IMR-90 (cell line): Measurements from ENCODE around the gene RUNX2. TPM values are rescaled to one million over a fixed set of nuclear protein-coding genes. Genes with fewer than 3 reads are reported as not detected.
A peak's percentile ranks its signal among the peaks of the same experiment; 100 is the strongest.

Experiments
- ATAC-seq: fragments of 200-7000 bp; cut with Tn5 transposase; 2 replicates; pipeline ENCODE4 v1.9.1; 2020; ENCODE audit warnings: low read depth, mild to moderate bottlenecking, moderate library complexity
- BruUV-seq: library from RNA; stranded (reverse); fragments of 400-500 nt; replicated peaks from 2 replicates; lab custom pipeline; 2021; lab: Mats Ljungman, UMichigan
- CTCF ChIA-PET: fragments of 300-600 bp; formaldehyde crosslinking; extraction: SDS; loops from one replicate; lab custom pipeline; 2021; ENCODE audit warnings: antibody characterized with exemption; lab: Yijun Ruan, JAX
- POLR2A ChIA-PET: fragments of 300-600 bp; sonication (Branson Sonifier 250); formaldehyde crosslinking; loops from one replicate; lab custom pipeline; 2022; ENCODE audit warnings: antibody characterized with exemption; ENCODE audit not compliant: unreplicated experiment; lab: Charles Lee
- DNase-seq: peaks from one replicate; pipeline ENCODE4 v3.0.0; 2013
- H2AFZ ChIP-seq: replicated peaks from 2 replicates; pipeline ENCODE3; 2013; ENCODE audit warnings: low read length, mild to moderate bottlenecking; ENCODE audit not compliant: poor library complexity
- H2AK5ac ChIP-seq: 2 replicates; pipeline ENCODE4 v1.6.1; 2013; ENCODE audit warnings: low read depth, low read length, inconsistent platforms
- H2AK9ac ChIP-seq: replicated peaks from 2 replicates; pipeline ENCODE3; 2013; ENCODE audit warnings: mild to moderate bottlenecking, low read depth, low read length, moderate library complexity; ENCODE audit not compliant: poor library complexity
- H2BK120ac ChIP-seq: 2 replicates; pipeline ENCODE4 v1.6.1; 2013; ENCODE audit warnings: low read depth, low read length, inconsistent platforms
- H2BK15ac ChIP-seq: 3 replicates; pipeline ENCODE4 v1.6.1; 2013; ENCODE audit warnings: low read depth, low read length, inconsistent platforms
- H2BK20ac ChIP-seq: 2 replicates; pipeline ENCODE4 v1.6.1; 2013; ENCODE audit warnings: low read depth, mild to moderate bottlenecking, inconsistent platforms, low read length, moderate library complexity
- H2BK5ac ChIP-seq: 2 replicates; pipeline ENCODE4 v1.6.1; 2013; ENCODE audit warnings: mild to moderate bottlenecking, low read depth, low read length, inconsistent platforms; ENCODE audit not compliant: poor library complexity, severe bottlenecking
- H3K14ac ChIP-seq: replicated peaks from 2 replicates; pipeline ENCODE4 v1.6.1; 2013; ENCODE audit warnings: low read depth, low read length, inconsistent platforms
- H3K18ac ChIP-seq: 2 replicates; pipeline ENCODE4 v1.6.1; 2013; ENCODE audit warnings: low read depth, low read length, control low read depth
- H3K23ac ChIP-seq: 2 replicates; pipeline ENCODE4 v1.6.1; 2013; ENCODE audit warnings: low read depth, low read length, inconsistent platforms
- H3K27ac ChIP-seq: 2 replicates; pipeline ENCODE4 v1.5.1; 2013; ENCODE audit warnings: mild to moderate bottlenecking, control low read depth, low read length; ENCODE audit not compliant: insufficient read depth
- H3K27me3 ChIP-seq: 2 replicates; pipeline ENCODE4 v1.6.1; 2013; ENCODE audit warnings: low read length; ENCODE audit not compliant: control insufficient read depth, insufficient read depth
- H3K36me3 ChIP-seq: 2 replicates; pipeline ENCODE4 v1.6.1; 2013; ENCODE audit warnings: low read length, mixed read lengths; ENCODE audit not compliant: control insufficient read depth, insufficient read depth
- H3K4ac ChIP-seq: 2 replicates; pipeline ENCODE4 v1.6.1; 2013; ENCODE audit warnings: low read depth, low read length, inconsistent platforms
- H3K4me1 ChIP-seq: 2 replicates; pipeline ENCODE4 v1.6.1; 2013; ENCODE audit warnings: low read length, mixed read lengths; ENCODE audit not compliant: control insufficient read depth, insufficient read depth
- H3K4me2 ChIP-seq: 2 replicates; pipeline ENCODE4 v1.6.1; 2013; ENCODE audit warnings: low read depth, mild to moderate bottlenecking, control low read depth, low read length, moderate library complexity
- H3K4me3 ChIP-seq: 2 replicates; pipeline ENCODE4 v1.5.1; 2013; ENCODE audit warnings: low read depth, mild to moderate bottlenecking, control low read depth, low read length, moderate library complexity; ENCODE audit not compliant: insufficient read depth
- H3K56ac ChIP-seq: 2 replicates; pipeline ENCODE4 v1.6.1; 2013; ENCODE audit warnings: low read length, inconsistent platforms; ENCODE audit not compliant: insufficient read depth; ENCODE audit errors: extremely low read depth
- H3K79me1 ChIP-seq, 2 experiments: 2 replicates each; pipeline ENCODE4 v1.6.1; 2013; ENCODE audit warnings: low read length in 2 of 2, inconsistent platforms in 1 of 2, low read depth in 1 of 2
- H3K9ac ChIP-seq: 2 replicates; pipeline ENCODE4 v1.6.1; 2013; ENCODE audit warnings: low read depth, low read length, control low read depth
- H3K9me1 ChIP-seq: 2 replicates; pipeline ENCODE4 v1.6.1; 2013; ENCODE audit warnings: low read length, inconsistent platforms; ENCODE audit not compliant: insufficient read depth
- H3K9me3 ChIP-seq: 2 replicates; pipeline ENCODE4 v1.6.1; 2013; ENCODE audit warnings: low read length; ENCODE audit not compliant: control insufficient read depth, insufficient read depth
- H4K20me1 ChIP-seq: 2 replicates; pipeline ENCODE4 v1.6.1; 2013; ENCODE audit warnings: low read length, inconsistent platforms; ENCODE audit not compliant: insufficient read depth
- H4K5ac ChIP-seq: 2 replicates; pipeline ENCODE4 v1.6.1; 2013; ENCODE audit warnings: mild to moderate bottlenecking, low read depth, low read length, control low read depth
- H4K8ac ChIP-seq, 2 experiments: 2 replicates each; pipeline ENCODE4 v1.6.1; 2013; ENCODE audit warnings: low read depth in 2 of 2, low read length in 2 of 2, control low read depth in 1 of 2, inconsistent platforms in 1 of 2
- H4K91ac ChIP-seq: 2 replicates; pipeline ENCODE4 v1.6.1; 2013; ENCODE audit warnings: low read depth, low read length, inconsistent platforms; ENCODE audit not compliant: insufficient read depth
- BHLHE40 ChIP-seq: fragments of 150-350 bp; IDR thresholded peaks from 2 replicates; pipeline ENCODE4 v1.6.1; 2016; ENCODE audit warnings: mild to moderate bottlenecking, low read depth, low read length
- CEBPB ChIP-seq: IDR thresholded peaks from 2 replicates; pipeline ENCODE4 v1.6.1; 2012; ENCODE audit warnings: low read depth, low read length, improper control_type of control experiment
- CHD1 ChIP-seq: IDR thresholded peaks from 2 replicates; pipeline ENCODE4 v1.6.1; 2012; ENCODE audit warnings: low read depth, low read length, improper control_type of control experiment
- FOS ChIP-seq: fragments of 150-350 bp; IDR thresholded peaks from 2 replicates; pipeline ENCODE4 v1.6.1; 2016; ENCODE audit warnings: low read depth, low read length
- MAFK ChIP-seq: IDR thresholded peaks from 2 replicates; pipeline ENCODE4 v1.6.1; 2012; ENCODE audit warnings: low read depth, low read length, improper control_type of control experiment
- MAZ ChIP-seq: IDR thresholded peaks from 2 replicates; pipeline ENCODE4 v1.6.1; 2012; ENCODE audit warnings: low read depth, mild to moderate bottlenecking, low read length, improper control_type of control experiment, moderate library complexity, borderline replicate concordance
- MXI1 ChIP-seq: IDR thresholded peaks from 2 replicates; pipeline ENCODE4 v1.6.1; 2012; ENCODE audit warnings: low read depth, mild to moderate bottlenecking, low read length, moderate library complexity, borderline replicate concordance
- NFE2L2 ChIP-seq: fragments of 150-350 bp; IDR thresholded peaks from 2 replicates; pipeline ENCODE4 v1.6.1; 2016; ENCODE audit warnings: low read depth, mild to moderate bottlenecking, low read length
- POLR2A ChIP-seq: IDR thresholded peaks from 2 replicates; pipeline ENCODE4 v1.6.1; 2012; ENCODE audit warnings: mild to moderate bottlenecking, low read depth, low read length
- RAD21 ChIP-seq: IDR thresholded peaks from 2 replicates; pipeline ENCODE4 v1.6.1; 2012; ENCODE audit warnings: low read length, improper control_type of control experiment
- RCOR1 ChIP-seq: IDR thresholded peaks from 2 replicates; pipeline ENCODE4 v1.6.1; 2012; ENCODE audit warnings: mild to moderate bottlenecking, low read length, improper control_type of control experiment; ENCODE audit not compliant: insufficient replicate concordance
- RFX5 ChIP-seq: IDR thresholded peaks from 2 replicates; pipeline ENCODE4 v1.8.0; 2012; ENCODE audit warnings: low read depth, mild to moderate bottlenecking, low read length, moderate library complexity
- SMC3 ChIP-seq: fragments of 150-350 bp; IDR thresholded peaks from 2 replicates; pipeline ENCODE4 v1.6.1; 2016; ENCODE audit warnings: low read depth, mild to moderate bottlenecking, antibody characterized with exemption, low read length, moderate library complexity
- WGBS, 2 experiments: methylation state at CpG; one replicate each; pipeline versions ENCODE4 v1.1.5 to v1.1.7; 2013; ENCODE audit warnings: missing lambda C conversion rate in 2 of 2; ENCODE audit not compliant: insufficient read length in 1 of 2; ENCODE audit errors: extremely low coverage in 2 of 2; 5-methylcytosine and 5-hydroxymethylcytosine counted together
- dilution Hi-C: fragments of 300-500 bp; cut with HindIII; formaldehyde crosslinking; loops from one replicate; pipeline ENCODE4 v1.14.3; 2018; ENCODE audit warnings: low sequenced_read_pairs; ENCODE audit not compliant: unreplicated experiment
- in situ Hi-C: fragments of 300-500 bp; cut with MboI; formaldehyde crosslinking; loops from 3 replicates; pipeline ENCODE4 v1.14.3; 2019; ENCODE audit warnings: low sequenced_read_pairs, inconsistent platforms, mixed read lengths
- intact Hi-C: fragments of 100-400 bp; cut with micrococcal nuclease; formaldehyde crosslinking; loops from 2 replicates; pipeline ENCODE4 v1.10.0; 2022
- polyA plus RNA-seq, 3 experiments: library from polyadenylated mRNA; depleted of rRNA; stranded (reverse); fragments of >200 nt; gene quantifications; 2 replicates each; pipeline ENCODE4 v1.2.3, GENCODE V29; 2012; ENCODE audit warnings: low replicate concordance in 1 of 3
- total RNA-seq: library from RNA; depleted of rRNA; stranded (reverse); fragments of >200 nt; gene quantifications from 2 replicates; pipeline ENCODE4 v1.2.3, GENCODE V29; 2012
- TF ChIP-seq, protein P1 (sequence below): conservative IDR thresholded peaks from 2 replicates; pipeline ENCODE4 v1.5.1; 2012; ENCODE audit warnings: mild to moderate bottlenecking, low read depth, low read length, improper control_type of control experiment
- TF ChIP-seq, protein P2 (sequence below): fragments of 150-350 bp; IDR thresholded peaks from 2 replicates; pipeline ENCODE4 v1.6.1; 2017; ENCODE audit warnings: mild to moderate bottlenecking, antibody characterized with exemption, low read length, low read depth
- TF ChIP-seq, protein P3 (sequence below): fragments of 150-350 bp; IDR thresholded peaks from 2 replicates; pipeline ENCODE4 v1.6.1; 2016; ENCODE audit warnings: low read depth, mild to moderate bottlenecking, low read length, moderate library complexity, borderline replicate concordance

The RUNX2 gene
- total and polyA plus RNA-seq, 2 of the 4 experiments (the other 2 are of a cell fraction): 2.3 to 4.7 TPM

DNA sequence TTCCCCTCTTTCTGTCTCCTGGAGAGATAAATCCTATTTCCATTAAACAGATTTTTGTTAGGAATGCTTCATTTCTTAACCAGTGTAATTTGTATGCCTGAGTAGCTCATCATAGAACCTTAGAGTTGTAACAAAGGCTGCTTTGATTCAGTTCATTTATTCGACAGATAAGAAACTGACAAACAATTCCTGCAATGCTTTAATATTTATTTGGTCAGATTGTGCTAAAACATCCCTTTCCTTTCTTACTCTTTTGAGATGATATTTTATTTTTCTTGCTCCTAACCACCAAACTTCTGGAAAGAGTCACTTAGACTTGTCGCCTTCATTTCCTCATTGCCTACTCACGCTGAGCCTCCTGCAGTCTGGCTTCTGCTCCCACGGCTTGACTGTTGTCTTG, 138.6 kb downstream of the RUNX2 start:
- in situ Hi-C loops: no loop called here
- Histone ChIP-seq H3K4ac (peak overlapping the region; percentile 45; the same call in 1 of the 2 replicates), H4K91ac (no peak overlapping the region; the same call in 1 of the 2 replicates), H3K36me3 (peaks cover 2% of the 10 kb centered on the region; the same call in 1 of the 2 replicates), H3K79me1 (peaks cover 9 to 26% of the 10 kb centered on the region in 2 experiments; a peak in 3 of 4 replicates), H4K5ac (no peak overlapping the region), H3K4me1 (peaks cover 3% of the 10 kb centered on the region), H2AK5ac (no peak overlapping the region), H3K56ac (no peak overlapping the region), H3K9ac (no peak overlapping the region), H4K8ac (no peak overlapping the region), H3K9me1 (peaks cover 6% of the 10 kb centered on the region), H3K4me2 (no peak overlapping the region), H4K20me1 (no peaks in the 10 kb centered on the region), H2BK15ac (no peak overlapping the region), H3K4me3 (no peak overlapping the region), H2BK5ac (no peak overlapping the region), H3K23ac (no peak overlapping the region), H3K27me3 (no peaks in the 10 kb centered on the region), H2AK9ac (no peak overlapping the region), H3K18ac (no peak overlapping the region), H2BK20ac (no peak overlapping the region), H3K27ac (no peak overlapping the region), H3K14ac (no peak overlapping the region), H3K9me3 (no peaks in the 10 kb centered on the region), H2BK120ac (no peak overlapping the region), H2AFZ (no peak overlapping the region)
- no CpG with 5 or more reads among the region's 4 CpGs for WGBS, 2 experiments
- TF ChIP-seq MAFK (no peak), MXI1 (no peak), BHLHE40 (no peak), FOS (no peak), POLR2A (no peak), SMC3 (no peak), RAD21 (no peak), RFX5 (no peak), CEBPB (no peak), RCOR1 (no peak), CHD1 (no peak), MAZ (no peak), NFE2L2 (no peak)
- TF ChIP-seq, protein P1, sequence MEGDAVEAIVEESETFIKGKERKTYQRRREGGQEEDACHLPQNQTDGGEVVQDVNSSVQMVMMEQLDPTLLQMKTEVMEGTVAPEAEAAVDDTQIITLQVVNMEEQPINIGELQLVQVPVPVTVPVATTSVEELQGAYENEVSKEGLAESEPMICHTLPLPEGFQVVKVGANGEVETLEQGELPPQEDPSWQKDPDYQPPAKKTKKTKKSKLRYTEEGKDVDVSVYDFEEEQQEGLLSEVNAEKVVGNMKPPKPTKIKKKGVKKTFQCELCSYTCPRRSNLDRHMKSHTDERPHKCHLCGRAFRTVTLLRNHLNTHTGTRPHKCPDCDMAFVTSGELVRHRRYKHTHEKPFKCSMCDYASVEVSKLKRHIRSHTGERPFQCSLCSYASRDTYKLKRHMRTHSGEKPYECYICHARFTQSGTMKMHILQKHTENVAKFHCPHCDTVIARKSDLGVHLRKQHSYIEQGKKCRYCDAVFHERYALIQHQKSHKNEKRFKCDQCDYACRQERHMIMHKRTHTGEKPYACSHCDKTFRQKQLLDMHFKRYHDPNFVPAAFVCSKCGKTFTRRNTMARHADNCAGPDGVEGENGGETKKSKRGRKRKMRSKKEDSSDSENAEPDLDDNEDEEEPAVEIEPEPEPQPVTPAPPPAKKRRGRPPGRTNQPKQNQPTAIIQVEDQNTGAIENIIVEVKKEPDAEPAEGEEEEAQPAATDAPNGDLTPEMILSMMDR: no peak
- TF ChIP-seq, protein P2, sequence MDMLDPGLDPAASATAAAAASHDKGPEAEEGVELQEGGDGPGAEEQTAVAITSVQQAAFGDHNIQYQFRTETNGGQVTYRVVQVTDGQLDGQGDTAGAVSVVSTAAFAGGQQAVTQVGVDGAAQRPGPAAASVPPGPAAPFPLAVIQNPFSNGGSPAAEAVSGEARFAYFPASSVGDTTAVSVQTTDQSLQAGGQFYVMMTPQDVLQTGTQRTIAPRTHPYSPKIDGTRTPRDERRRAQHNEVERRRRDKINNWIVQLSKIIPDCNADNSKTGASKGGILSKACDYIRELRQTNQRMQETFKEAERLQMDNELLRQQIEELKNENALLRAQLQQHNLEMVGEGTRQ: no peak
- TF ChIP-seq, protein P3, sequence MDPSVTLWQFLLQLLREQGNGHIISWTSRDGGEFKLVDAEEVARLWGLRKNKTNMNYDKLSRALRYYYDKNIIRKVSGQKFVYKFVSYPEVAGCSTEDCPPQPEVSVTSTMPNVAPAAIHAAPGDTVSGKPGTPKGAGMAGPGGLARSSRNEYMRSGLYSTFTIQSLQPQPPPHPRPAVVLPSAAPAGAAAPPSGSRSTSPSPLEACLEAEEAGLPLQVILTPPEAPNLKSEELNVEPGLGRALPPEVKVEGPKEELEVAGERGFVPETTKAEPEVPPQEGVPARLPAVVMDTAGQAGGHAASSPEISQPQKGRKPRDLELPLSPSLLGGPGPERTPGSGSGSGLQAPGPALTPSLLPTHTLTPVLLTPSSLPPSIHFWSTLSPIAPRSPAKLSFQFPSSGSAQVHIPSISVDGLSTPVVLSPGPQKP: no peak
- DNase-seq (no peak), ATAC-seq (no peak)
- BruUV-seq: no TSS peak
- ChIA-PET CTCF (no interaction called here), POLR2A (no interaction called here)
- intact Hi-C loops: no loop called here
- dilution Hi-C loops: no loop called here
